HG03196 (cell line): Measurements from ENCODE around the gene RASAL2.

ENCODE experiments used
- ATAC-seq: cut with Tn5 transposase; IDR thresholded peaks from one replicate; pipeline ENCODE4 v1.9.1; 2021; ENCODE audit not compliant: unreplicated experiment

Gene RASAL2

DNA sequence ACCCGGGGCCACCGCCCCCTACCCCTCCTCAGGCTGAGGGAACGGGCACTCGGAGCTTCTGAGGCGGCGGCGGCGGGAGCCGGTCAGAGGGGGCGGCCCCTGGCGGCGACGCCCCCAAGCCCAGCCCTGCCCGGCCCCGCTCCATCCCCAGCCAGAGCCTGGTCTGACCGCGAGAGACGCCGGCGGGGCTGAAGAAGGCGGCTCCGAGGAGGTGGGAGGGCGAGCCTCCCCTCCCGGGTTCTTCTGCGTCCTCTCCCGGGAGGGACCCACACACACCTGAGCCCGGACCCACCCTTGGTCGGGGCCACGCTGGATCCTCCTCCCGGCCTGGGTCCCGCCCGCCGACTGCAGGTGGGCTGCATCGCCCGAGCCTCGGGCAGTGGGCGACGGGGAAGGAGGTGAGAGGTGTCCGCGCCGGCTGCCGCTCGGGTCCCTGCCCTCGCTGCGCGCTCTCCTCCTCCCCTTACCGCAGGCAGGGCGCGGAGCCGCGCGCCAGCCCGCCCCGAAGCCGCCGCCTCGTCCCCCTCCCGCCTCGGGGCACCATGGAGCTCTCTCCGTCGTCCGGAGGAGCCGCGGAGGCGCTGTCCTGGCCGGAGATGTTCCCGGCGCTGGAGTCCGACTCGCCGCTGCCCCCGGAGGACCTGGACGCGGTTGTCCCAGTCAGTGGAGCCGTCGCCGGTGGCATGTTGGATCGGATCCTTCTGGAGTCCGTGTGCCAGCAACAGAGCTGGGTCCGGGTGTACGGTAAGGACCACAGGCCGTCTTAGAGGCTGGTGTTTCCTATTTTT lies at the start of gene RASAL2:
TSS of gene RASAL2 (plus strand) at position 154 of the 788 bp plus-strand sequence. CDS start at position 543, 389 bp downstream.
- ATAC-seq: peak; percentile 37

DNA sequence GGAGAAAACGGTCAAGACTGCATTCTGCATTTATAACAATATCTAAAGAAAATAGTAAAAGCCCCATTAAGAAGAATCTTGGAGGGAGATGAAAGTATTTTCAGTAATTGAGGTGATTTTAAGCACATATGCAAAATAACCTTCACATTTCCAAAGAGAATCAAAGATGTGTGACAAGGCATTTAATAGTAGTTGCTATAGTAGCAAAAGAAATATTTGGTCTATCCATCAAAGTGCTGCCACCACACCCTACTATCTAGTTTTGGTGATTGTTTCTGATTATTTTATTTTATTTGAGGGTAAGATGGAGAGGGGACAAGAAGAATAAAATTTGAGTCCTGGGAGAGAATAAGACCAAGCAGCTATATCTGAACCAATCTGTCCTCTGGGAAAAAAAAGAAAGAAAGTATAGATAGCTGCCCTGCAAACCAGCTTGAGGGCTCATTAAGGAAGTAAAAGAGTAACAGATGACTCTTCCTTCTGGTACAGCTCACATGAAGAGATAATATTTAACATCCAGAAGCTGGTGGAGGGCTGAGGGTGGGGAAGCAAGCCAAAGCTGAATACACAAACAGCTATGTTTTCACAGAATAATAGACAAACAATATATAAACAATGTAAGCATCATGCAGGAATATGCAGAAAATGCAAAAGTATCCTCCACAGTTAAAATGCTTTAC lies 47.2 kb upstream of the RASAL2 start:
- no peak for ATAC-seq

DNA sequence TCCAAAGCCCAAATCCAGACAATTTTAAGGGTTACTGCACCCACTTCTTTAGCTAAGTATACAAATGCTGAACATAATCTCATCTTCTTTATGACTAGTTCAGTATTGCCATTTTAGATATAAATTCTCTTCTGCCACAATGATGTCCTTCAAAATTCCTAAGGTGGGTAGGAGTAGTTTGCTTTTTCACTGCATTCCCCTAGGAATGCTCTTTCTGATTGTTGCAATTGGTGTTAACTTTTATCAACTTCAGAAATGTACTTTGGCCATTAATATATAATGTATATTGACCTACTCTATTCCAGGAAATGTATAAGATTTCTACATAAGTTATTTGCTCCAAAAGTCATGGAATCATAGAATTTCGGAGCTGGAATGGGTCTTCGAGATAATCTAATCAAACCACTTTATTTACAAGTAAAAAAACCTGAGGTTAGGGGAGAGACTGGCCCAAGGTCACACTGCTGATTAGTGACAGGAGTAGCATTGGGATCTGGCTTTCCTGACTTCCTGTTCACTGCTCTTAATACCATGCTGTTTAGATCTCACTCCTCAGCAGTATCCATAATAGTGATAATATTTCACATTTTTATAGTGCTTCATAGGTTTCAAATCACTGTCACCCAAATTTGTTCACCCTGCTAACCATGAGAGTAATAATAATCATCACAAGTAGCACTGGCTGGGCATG lies 46.4 kb upstream of the RASAL2 start:
- ATAC-seq: no peak

DNA sequence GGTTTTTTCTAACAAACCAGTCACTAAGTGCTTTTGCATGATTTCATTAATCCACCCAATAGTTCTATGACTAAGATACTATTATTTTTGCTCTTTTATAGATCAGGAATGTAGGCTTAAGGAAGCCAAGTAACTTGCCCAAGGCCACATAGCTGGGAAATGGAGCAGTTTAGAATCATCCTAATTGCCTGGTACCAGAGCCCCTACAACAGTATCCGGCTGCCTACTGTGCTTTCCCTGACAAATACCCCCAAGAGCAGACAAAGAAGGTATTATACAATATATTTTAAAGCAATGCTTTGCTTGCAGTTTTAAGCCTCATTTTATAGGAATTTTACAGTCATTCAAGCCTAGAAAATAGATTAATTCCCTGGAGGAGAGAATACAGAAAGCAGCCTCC lies 45.5 kb upstream of the RASAL2 start:
- ATAC-seq: no peak

DNA sequence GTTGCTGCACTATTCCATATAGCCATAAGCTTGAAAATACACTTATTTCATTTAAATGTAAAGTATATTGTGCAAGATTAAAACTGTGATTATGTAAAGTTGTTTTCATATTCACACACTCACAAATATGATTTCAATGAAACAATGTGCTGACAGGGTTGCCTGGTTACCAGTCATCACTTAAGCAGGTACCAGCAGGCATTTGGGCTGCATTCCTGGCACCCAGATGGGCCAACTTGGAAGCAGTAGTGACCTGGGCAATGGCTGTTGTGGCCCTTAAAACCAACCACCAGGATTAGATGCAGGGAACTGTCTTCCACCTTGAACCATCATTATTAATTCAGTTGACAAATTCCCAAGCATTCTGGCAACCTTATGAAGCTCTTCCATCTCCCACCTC lies 45.0 kb upstream of the RASAL2 start:
- no peak for ATAC-seq

DNA sequence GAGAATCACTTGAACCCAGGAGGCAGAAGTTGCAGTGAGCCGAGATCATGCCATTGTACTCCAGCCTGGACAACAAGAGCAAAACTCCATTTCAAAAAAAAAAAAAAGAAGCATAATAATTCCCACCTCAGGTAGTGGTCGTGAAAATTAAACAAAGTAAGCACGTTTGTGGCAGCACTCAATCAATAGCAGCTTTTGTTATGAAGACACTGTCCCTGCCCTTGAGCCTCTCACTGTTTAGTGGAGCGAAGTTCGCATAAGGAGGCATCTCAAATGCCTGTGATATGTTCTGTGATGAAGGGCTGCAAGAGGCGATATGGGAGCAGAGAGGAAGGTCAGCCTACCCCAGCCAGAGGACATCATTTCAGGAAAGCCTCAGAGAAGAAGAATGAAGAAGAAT lies 43.8 kb upstream of the RASAL2 start:
- ATAC-seq: no peak

DNA sequence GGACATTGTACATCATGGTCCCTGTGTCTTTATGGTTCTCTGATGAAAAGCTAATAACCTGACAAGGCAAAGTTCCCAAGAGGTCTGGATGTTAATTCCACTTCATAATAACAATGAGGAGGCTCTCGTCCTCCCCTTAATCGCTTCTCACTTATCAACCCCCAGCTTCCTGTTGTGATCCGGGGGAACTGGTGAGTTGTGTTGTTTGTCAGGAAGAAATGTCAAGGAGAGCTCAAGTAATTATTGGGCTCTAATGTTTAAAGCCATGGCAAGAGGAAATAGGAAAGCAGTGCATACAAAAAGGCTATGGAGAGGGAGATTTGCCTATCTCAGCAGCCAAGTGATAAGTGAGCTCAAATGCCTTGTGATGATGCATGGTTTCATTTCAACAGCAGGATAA lies 42.8 kb upstream of the RASAL2 start:
- no peak for ATAC-seq

DNA sequence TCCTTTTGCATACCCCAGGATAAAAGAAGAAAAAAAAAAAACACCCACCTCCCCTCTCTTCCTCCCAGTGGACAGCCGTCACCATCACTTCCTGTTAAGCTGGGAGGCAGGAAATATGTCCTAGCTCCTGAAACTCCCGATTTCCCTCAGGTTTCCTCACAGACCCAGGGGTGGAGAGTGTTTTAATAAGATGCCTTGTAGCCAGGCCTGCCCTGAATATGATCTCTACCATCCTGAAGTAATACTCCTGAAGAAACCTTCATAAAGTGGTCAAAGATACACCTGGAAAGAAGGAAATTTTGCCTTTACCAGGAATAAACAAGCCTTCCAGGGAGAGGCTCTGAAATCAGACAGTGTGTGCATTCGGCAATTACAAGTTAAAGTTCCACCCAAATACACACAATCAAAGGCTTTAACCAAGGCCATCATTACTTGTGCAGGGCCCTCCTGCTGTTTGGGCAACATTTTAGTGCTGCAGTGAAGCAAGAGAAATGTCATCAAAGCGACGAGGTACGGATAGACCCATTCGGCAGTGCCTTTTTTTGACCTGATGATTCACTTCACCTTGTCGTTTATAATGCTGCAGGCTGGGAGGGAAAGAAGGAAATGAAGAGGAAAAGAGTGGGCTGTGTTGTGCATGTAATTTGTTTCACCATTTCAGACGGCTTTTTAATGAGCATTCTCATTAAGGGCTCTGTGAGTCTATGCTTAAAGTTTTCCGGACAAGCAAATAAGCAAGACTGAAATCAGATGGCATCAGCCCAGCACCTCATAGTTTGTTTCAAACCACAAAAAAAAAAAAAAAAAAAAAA lies 41.0 kb upstream of the RASAL2 start:
- ATAC-seq: no peak

DNA sequence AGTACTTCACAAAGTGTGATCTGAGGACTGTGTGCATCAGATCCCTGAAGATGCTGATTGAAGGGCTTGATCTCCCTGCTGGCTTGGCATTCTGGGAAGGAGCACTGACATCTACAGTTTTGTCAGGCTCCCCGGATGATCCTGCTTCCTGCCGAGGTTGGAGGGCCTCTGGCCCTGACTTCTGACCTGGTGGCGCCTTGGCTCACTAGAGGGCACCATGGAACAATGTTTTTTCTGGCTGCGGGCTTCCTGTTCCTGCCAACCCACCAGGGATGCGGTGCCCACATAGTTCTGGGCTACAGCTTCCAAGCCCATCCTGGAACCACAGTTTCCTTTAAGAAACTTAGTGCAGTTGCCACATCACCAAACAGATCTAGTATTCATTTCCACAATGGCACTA lies 38.8 kb upstream of the RASAL2 start:
- no peak for ATAC-seq

DNA sequence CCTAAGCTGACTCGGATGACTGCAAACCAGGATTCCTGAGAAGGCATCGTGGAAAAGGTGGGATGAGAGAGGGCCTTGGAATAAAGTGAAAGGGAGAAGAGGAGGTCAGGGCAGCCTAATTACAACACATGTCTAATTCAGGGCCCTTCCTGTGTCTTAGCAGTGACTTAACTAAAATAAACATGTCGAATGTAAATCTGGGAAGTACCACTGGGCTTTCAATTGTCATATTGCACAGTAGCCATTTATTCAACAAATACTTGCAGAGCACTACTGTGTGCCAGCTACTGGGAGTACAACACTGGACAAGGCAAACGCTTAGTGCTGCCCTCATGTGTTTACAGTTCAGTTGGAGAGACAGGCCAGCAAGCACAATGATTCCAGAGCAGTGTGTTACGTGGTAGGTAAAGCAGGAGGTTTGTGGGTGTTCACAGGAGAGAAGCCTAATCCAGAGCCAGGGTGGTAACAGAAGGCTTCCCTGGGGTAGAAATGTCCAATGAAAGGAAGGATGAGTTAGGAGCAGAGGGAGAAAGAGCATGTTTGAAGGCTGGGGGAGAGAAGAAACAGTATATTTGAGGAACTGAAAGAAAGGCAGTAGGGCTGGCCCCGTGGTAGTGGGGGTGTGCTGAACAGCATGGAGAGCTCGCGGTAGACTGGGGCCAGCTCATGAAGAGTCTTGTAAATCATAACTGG lies 38.0 kb upstream of the RASAL2 start:
- ATAC-seq: peak; percentile 85

DNA sequence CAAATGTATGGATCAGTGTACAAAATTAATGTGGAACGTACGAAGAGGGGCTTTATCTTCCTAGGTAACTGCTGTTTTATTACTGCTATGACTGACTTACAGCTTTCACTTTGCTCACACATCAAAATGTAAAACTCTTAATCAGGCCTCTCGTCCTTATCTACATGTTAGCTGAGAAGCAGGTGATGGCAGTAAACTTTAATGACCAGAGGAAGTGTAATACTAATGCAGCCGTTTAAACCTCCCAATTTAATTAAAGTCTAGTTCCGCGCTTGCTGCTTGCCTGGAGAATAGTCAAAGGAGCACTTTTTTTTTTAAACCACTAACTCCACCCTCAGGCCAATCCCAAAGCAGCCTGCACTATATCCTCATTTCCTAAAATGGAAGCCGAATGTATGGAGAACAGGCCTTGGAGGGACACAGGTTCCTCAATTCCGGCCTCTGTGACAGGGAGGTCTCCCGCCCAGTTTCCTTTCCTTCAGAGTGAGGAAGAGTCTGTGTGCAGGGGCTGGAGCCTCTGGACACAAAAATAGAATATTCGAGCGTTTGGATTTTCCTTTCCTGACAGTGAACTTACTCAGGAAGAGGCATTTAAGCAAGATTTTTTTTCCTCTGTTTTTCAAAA lies 36.7 kb upstream of the RASAL2 start:
- ATAC-seq: no peak

DNA sequence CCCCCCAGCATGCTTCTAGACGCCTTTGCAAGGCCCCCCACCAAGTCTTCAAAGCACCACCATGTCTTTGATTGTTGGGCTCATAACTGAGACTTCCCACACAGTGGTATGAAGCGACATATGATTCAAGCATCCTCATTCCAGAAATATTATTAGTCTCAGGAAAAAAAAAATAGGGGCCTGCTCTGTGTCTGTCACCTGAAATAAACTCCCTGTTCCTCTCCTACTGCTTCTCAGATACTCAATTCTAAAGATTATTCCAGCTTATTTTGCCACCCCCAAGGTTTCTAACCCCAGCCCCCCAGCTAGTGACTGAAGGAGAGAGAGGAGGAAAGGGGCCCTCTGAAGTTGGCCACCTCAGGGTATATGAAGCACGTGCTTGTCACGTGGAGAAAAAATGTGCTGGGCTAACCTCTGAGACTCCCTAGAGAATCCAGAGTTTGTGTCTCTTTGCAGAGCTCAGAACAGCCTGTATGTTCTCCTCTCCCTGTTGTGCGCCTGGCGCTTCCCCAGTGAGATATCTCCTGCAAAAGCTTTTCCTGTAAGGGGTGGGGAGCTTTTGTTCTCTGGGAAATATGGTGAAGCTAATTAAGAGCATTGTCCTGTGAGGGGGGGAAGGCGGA lies 35.9 kb upstream of the RASAL2 start:
- ATAC-seq: no peak

DNA sequence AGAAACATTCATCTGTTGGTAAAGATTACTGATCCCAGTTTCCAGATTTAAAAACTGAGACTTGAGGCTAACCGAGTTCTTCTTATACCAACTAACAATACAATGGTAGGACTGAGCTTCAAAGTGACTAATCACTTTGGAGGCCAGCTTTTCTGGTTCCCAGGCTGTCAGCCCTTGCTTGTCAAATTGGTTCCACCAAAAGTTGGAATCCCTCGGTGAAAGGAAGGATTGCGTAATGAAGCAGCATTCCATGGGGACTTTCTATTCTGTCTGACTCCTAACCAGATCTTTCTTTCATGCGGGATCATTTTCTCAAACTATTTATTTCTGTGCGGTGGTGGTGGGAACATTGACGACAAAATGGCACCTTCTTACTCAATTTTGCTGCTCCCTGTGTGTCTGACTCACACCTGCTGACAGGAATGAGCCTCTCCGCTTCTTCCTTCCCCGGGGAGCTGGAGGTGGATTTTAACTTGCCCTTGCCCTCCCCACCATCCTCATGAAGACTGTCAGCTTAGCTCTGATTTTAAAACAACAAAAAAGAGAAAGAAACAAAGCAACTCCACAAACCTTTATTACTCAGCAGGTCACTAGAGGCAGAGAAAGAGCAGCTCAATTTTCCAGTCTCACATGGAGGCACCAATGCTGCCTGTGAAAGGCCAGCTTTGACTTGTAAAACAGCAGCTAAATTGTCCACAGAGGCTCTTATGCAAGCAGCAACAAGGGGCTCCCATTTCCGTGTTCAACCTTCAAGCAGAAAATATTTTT lies 32.9 kb upstream of the RASAL2 start:
- no peak for ATAC-seq

DNA sequence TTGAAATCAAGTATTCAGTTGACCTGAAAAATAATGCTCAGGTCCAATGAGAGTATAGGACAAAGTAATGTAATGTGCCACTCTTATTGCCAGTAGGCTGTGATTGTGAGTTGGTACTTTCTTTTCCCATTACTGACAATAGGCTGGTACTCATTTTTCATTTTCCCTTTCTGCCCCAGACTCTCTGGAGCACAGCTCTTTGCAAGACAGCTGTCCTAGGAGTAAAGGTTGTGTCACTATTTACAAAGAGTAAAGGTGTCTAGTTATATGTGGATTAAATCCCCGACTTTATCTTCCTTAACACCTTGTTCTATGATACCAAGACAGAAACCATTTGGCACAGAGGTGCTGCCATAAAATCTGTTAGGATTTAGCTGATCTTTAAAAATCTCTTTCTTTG lies 32.3 kb upstream of the RASAL2 start:
- no peak for ATAC-seq

DNA sequence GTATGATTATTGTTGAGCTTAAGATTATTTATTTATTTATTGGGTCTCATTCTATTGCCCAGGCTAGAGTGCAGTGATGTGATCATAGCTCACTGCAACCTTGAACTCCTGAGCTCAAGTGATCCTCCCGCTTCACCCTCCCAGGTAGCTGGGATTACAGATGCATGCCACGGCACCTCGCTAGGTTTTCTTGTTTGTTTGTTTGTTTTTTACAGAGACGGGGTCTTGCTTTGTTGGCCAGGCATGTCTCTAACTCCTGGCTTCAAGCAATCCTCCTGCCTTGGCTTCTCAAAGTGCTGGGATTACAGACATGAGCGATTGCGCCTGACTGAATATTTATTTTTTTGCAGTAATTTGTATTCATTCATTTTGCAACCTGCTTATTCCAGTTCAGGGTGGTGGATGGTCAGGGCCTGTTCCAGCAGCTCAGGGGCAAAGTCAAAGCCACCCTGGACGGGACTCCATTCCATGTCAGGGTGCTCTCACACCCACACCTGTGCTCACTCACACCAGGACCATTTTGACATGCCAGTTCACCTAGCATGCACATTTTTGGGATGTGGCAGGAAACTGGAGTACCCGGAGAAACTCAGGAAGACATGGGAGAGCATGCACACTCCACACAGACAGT lies 29.6 kb upstream of the RASAL2 start:
- ATAC-seq: no peak

DNA sequence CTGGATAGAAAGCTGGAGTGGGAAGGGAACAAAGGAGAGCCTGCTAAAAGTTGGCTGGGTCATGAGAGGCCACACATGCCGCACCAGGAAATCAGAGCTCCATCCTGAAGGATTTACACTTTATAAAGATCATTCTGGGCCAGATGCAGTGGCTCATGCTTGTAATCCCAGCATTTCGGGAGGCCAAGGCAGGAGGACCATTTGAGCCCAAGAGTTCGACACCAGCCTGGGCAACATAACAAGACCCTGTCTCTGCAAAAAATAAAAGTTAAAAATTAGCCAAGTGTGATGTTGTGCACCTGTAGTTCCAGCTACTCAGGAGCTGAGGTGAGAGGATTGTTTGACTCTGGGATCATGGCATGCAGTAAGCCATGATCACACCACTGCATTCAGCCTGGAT lies 28.7 kb upstream of the RASAL2 start:
- no peak for ATAC-seq

DNA sequence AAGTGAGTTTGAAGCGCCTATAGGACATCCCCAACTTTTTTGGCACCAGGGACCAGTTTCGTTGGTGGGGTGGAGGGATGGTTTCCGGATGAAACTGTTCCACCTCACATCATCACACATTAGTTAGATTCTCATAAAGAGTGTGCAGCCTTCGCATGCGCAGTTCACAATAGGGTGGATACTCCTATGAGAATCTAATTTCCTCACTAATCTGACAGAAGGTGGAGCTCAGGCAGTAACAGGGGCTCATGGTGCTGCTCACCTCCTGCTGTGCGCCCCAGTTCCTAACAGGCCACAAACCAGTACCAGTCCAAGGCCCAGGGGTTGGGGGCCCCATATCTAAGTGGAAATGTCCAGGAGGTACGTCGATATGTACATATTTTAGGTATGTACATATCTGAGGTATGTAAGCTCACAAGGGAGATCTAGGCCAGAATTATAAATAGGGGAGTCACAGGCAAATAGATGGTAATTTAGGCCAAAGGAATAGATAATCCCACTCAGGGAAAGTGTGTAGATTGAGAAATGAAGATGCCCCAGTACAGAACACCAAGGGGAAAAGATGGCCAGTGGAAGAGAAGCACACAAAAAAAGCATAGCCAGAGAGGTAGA lies 27.5 kb upstream of the RASAL2 start:
- ATAC-seq: no peak
